Choroid plexus epithelial cell (primary cell): ENCODE measurements around the gene TMEM86B.

Source experiments
- DNase-seq: peaks from one replicate; pipeline ENCODE4 v3.0.0-alpha.2; 2010; ENCODE audit warnings: low read depth
- H3K4me3 ChIP-seq: 2 replicates; pipeline ENCODE4 v1.5.1; 2011; ENCODE audit warnings: low read depth, mild to moderate bottlenecking, control low read depth, low read length, moderate library complexity
- TF ChIP-seq, protein P1 (sequence below): conservative IDR thresholded peaks from 2 replicates; pipeline ENCODE4 v1.5.1; 2011; ENCODE audit warnings: low read depth, mild to moderate bottlenecking, control low read depth, inconsistent platforms, low read length, moderate library complexity

Gene TMEM86B

DNA sequence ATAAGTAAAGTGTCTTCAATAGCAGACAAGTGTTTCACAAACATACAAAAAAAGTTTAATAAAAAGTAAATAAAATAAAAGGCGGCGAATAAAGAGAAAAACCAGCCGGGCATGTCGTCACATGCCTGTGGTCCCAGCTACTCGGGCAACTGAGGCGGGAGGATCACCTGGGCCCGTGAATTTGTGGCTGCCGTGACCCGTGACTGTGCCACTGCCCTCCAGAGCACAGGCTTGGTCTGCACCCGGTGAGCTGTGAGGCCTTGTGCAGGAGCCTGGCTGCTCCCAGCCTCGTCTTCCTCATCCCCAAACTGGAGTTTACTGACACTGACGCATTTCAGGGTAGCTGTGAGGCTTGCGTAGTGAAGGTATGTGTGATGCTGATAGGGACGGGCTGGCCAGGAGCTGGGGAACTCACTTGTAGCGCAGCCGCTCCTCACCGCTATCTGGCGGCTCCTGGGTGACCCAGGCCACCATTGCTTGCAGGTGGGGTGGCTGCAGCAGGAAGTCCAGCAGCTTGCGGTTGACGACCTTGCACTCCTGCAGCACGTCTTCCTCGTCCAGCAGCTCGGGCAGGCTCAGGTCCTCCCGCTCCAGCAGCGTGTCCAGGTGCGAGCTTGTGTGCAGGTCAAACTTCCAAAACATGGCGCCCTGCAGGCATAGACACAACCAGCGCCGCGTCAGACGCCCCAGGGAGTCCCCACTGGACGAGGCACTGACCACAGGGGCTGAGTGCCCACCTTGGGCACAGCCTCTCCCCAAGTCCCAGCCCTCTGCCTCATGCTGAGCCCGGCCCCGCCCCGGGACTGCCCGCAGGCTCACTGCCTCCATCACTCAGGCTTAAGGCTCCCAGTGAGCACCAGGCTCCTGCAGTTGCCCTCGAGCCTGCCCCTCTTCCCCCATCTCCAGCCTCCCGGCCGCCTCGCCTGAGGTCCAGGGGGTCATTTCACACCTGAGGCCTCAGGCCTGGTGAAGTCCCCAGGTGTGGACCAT is 18.2 kb upstream of the TMEM86B start:
- no peak for DNase-seq
- TF ChIP-seq, protein P1, sequence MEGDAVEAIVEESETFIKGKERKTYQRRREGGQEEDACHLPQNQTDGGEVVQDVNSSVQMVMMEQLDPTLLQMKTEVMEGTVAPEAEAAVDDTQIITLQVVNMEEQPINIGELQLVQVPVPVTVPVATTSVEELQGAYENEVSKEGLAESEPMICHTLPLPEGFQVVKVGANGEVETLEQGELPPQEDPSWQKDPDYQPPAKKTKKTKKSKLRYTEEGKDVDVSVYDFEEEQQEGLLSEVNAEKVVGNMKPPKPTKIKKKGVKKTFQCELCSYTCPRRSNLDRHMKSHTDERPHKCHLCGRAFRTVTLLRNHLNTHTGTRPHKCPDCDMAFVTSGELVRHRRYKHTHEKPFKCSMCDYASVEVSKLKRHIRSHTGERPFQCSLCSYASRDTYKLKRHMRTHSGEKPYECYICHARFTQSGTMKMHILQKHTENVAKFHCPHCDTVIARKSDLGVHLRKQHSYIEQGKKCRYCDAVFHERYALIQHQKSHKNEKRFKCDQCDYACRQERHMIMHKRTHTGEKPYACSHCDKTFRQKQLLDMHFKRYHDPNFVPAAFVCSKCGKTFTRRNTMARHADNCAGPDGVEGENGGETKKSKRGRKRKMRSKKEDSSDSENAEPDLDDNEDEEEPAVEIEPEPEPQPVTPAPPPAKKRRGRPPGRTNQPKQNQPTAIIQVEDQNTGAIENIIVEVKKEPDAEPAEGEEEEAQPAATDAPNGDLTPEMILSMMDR: no peak
- no peak overlapping the region for H3K4me3 ChIP-seq

DNA sequence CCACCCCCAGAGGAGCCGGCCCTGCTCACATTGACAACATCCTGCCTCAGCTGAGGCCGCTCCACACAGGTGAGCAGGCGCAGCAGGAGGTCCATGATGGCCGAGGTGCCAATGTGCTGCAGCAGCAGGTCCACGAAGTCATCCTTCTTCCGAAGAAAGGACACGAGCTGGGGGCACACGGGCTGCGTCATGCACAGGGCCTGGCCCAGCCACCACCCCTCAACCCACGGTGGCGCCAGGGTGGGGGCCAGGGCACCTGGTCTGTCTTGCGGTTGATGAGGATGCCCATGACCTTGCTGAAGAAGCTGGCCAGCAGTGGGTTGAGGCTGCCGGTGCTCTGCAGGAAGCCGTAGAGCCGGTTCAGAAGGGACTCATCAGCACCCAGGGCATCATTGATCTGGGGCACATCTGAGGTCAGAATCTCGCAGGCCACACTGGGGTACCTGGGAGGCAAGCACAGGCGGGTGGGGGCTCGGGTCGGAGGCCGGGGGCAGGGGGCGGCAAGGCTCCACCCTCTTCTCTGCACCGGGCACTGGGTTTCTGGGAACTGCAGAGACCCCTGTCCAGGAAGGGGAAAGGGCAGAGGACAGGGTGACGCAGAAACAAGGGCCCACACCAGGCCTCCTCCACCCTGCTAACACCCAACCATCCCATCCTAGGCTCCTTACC is 16.8 kb upstream of the TMEM86B start:
- no peak for DNase-seq
- H3K4me3 ChIP-seq: no peak overlapping the region
- TF ChIP-seq, protein P1: no peak

DNA sequence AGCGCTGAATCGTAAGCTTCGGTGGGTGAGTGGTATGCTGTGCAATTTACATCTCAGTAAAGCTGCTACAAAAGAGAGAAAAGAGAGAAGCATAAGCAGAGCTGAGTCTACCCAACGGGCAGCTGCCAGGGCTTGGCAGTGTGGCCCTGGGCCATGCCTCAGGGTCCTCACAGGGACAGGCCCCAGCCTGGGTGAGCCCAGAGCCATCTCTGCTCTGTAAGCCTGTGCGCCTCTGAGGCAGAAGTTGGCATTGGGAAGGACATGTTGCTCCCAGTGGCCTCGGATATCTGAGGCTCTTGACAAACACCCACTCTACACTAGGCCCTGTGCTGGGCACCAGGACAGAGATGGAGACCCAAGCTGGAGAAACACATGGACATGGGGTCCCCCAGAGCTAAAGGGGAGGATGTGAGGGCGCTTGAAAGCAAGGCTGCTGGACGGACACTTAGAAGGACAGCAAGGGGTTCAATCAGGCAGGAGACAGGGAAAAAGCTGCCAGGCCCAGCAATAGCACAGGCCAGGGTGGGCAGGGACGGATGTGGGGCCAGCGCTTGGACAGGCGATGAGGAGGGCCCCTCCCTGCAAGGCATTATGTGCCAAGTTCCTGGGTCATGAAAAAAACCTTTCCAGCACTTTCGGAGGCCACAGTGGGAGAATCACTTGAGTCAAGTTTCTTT is 15.6 kb upstream of the TMEM86B start:
- TF ChIP-seq, protein P1: no peak
- DNase-seq: no peak
- H3K4me3 ChIP-seq: no peak overlapping the region

DNA sequence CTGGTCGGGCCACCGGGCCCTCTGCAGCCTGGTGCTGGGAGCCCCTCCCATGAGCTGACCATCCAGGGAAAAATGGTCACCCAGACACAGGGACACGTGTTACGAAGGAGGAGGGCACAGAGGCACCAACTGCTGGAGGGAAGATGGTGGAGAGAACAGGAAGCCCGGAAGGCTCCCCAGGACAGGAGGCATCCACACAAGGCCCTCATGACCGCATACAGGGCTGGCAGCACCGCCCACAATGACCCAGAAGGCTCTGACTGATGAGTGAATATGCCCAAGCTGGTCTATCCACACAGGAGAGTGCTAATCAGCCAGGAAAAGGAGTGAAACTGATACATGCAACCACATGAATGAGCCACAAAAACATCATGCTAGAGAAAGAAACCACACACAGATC is 14.0 kb upstream of the TMEM86B start:
- no peak overlapping the region for H3K4me3 ChIP-seq
- TF ChIP-seq, protein P1: no peak
- no peak for DNase-seq

DNA sequence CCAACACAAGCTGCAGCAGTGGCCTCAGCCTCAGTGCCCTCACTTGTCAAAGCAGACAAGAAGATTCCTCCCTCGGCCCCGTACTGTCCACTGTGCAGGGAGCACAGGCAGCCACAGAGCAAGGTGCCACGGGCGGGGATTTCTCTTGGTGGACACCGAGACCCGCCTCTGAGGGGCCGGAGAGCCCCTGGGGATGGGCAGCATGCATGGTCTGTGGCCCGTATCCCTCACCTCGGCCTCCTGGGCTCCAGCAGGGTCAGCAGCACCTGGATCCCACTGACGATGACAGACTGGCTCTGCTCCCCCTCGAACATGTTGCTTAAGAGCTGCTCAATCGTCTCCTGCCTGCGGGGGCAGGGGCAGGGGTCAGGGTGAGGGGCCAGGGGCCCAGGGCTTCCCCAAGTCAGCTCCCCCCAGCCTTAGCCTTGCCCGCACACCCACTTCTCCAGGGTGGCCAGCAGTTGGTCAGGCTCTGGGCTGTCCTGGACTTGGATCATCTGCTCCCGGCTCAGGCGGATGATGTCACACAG is 13.4 kb upstream of the TMEM86B start:
- no peak overlapping the region for H3K4me3 ChIP-seq
- no peak for DNase-seq
- TF ChIP-seq, protein P1: no peak

DNA sequence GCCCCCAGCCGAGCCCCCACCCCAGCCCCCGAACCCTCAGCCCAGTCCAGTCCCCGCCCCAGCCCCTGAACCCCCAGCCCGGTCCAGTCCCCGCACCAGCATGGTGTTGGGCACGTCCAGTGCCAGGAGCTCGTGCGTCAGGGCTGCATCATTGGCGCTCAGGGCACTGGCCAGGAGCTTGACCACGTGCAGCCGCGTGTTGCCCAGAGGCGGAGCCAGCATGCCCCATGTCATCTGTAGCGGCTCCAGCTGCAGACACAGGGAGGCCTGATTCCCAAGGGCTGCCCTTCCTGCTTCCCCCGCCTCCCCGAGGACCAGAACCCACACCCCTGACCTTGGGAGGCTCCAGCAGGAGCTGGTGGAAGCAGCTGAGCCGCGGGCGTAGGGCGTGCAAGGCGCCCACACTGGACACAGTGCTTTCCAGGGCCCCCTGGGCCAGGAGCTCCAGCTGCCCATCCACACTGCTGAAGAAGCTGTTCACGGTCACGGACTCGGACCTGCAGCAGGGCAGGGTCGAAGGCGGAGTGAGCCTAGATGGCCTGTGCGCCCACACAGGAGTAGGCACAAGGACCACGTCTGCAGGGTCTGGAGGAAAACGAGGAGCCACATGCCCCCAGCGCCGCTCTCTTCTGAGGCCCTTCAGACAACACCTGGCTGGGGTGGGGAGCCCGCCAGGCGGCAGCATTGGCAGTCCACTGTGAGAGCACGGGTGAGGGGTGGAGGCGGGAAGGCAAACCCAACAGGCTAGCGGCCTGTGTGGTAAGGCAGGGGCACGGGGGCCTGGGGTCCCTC is 12.8 kb upstream of the TMEM86B start:
- H3K4me3 ChIP-seq: no peak overlapping the region
- DNase-seq: no peak
- TF ChIP-seq, protein P1: no peak
